AG04450 (cell line): ENCODE measurements around the gene ELMO2. TPM values are rescaled to one million over a fixed set of nuclear protein-coding genes. Genes with fewer than 3 reads are reported as not detected.

Source experiments
- CTCF ChIA-PET: fragments of 300-600, 350-600 bp; formaldehyde crosslinking; extraction: SDS; loops from one replicate; lab custom pipeline; 2022; ENCODE audit warnings: antibody characterized with exemption, inconsistent platforms; lab: Charles Lee
- POLR2A ChIA-PET: fragments of 350-600 bp; formaldehyde crosslinking; extraction: SDS; loops from one replicate; lab custom pipeline; 2021; ENCODE audit warnings: antibody characterized with exemption, inconsistent platforms; lab: Yijun Ruan, JAX
- DNase-seq: peaks from one replicate; pipeline ENCODE4 v3.0.0-alpha.2; 2011; ENCODE audit warnings: low read depth, low spot score
- H3K27ac ChIP-seq: one replicate; pipeline ENCODE4 v1.5.1; 2012; ENCODE audit warnings: low read depth, low read length, control low read depth
- H3K27me3 ChIP-seq: one replicate; pipeline ENCODE4 v1.6.0; 2012; ENCODE audit warnings: low read length; ENCODE audit not compliant: control insufficient read depth, insufficient read depth
- H3K4me3 ChIP-seq: 2 replicates; pipeline ENCODE4 v1.5.1; 2011; ENCODE audit warnings: mild to moderate bottlenecking, low read depth, low read length, control low read depth
- H3K9me3 ChIP-seq: 2 replicates; pipeline ENCODE4 v1.5.1; 2012; ENCODE audit warnings: low read length; ENCODE audit not compliant: control insufficient read depth, insufficient read depth
- CTCF ChIP-seq: IDR thresholded peaks from 2 replicates; pipeline ENCODE4 v1.5.1; 2011; ENCODE audit warnings: low read depth, low read length, control low read depth, inconsistent platforms
- polyA plus RNA-seq: library from polyadenylated mRNA; depleted of rRNA; stranded (reverse); fragments of >200 nt; gene quantifications from 2 replicates; pipeline ENCODE4 v1.2.3, GENCODE V29; 2011

Gene ELMO2
- polyA plus RNA-seq, 1 experiment = 34.4 TPM

- POLR2A ChIA-PET = no interaction called here
- CTCF ChIA-PET = interaction anchor here (1.0 kb wide), 1 partner anchor 53 kb away, joined by 6 read pairs; no protein-coding TSS in a partner anchor
- no peak for DNase-seq
- Histone ChIP-seq H3K27me3 (no peaks in the 10 kb centered on the region), H3K4me3 (no peak overlapping the region), H3K27ac (peak overlapping the region; percentile 80), H3K9me3 (no peaks in the 10 kb centered on the region; the same call in 1 of the 2 replicates)
- TF ChIP-seq CTCF = no peak
Measured at GRCh38 chr20:46401478-46401860, 4.9 kb downstream of the ELMO2 start.

GRCh38 chr20:46400828-46401477, 5.5 kb downstream of the ELMO2 start:
- no peak for DNase-seq
- ChIA-PET POLR2A (interaction anchor here (0.5 to 1.7 kb wide), 2 partner anchors 37 to 971 kb away, joined by 3 to 5 read pairs; no protein-coding TSS in a partner anchor), CTCF (interaction anchor here (0.6 to 1.0 kb wide), 4 partner anchors 37 to 353 kb away, joined by 3 to 6 read pairs (median 3); no protein-coding TSS in a partner anchor)
- Histone ChIP-seq H3K27me3 (no peaks in the 10 kb centered on the region), H3K27ac (peak overlapping the region; percentile 80), H3K9me3 (no peaks in the 10 kb centered on the region), H3K4me3 (peak overlapping the region; percentile 39)
- no peak for TF ChIP-seq CTCF

GRCh38 chr20:46400253-46400652, 6.2 kb downstream of the ELMO2 start:
- POLR2A ChIA-PET = interaction anchor here (0.5 to 1.7 kb wide), 2 partner anchors 36 to 970 kb away, joined by 3 to 5 read pairs; no protein-coding TSS in a partner anchor

GRCh38 chr20:46399401-46399800, 7.0 kb downstream of the ELMO2 start:
- H3K9me3 ChIP-seq = no peaks in the 10 kb centered on the region
- CTCF ChIA-PET = interaction anchor here (1.2 kb wide), 1 partner anchor 12 kb away, joined by 3 read pairs; no protein-coding TSS in a partner anchor

More at GRCh38 chr20:46400253-46400652, 6.2 kb downstream of the ELMO2 start:
- CTCF ChIA-PET = interaction anchor here (1.0 kb wide), 3 partner anchors 38 to 267 kb away, joined by 3 to 6 read pairs (median 3); no protein-coding TSS in a partner anchor
- Histone ChIP-seq H3K4me3 (peak overlapping the region; percentile 39), H3K27ac (peak overlapping the region; percentile 80), H3K27me3 (no peaks in the 10 kb centered on the region), H3K9me3 (no peaks in the 10 kb centered on the region)
- DNase-seq = peak; percentile 27
- no peak for TF ChIP-seq CTCF

More at GRCh38 chr20:46399401-46399800, 7.0 kb downstream of the ELMO2 start:
- H3K4me3 ChIP-seq = no peak overlapping the region
- H3K27ac ChIP-seq = no peak overlapping the region
- no peak for DNase-seq
- POLR2A ChIA-PET = interaction anchor here (1.7 kb wide), 1 partner anchor 35 kb away, joined by 5 read pairs; no protein-coding TSS in a partner anchor
- no peak for TF ChIP-seq CTCF
- H3K27me3 ChIP-seq = no peaks in the 10 kb centered on the region
